Subcutaneous adipose tissue (tissue), 4 donors: Measurements from ENCODE around the gene LAMA3. TPM values are rescaled to one million over a fixed set of nuclear protein-coding genes. Genes with fewer than 3 reads are reported as not detected.

ENCODE experiments used
- CTCF ChIP-seq: fragments of 450-650 bp; IDR thresholded peaks from one replicate; pipeline ENCODE4 v1.5.1; 2016; ENCODE audit warnings: low read depth, mild to moderate bottlenecking, control low read depth, antibody characterized with exemption, moderate library complexity
- total RNA-seq, 4 donors: library from RNA; depleted of rRNA; stranded (reverse); fragments of >200 nt; gene quantifications; one replicate each; pipeline ENCODE4 v1.1.0, GENCODE V29; 2016

LAMA3 gene
- total RNA-seq, 4 donors from 2014 or later, result 23.3 to 34.9 (median 28.4) TPM

- no peak for TF ChIP-seq CTCF
Measured at GRCh38 chr18:23826850-23827620, 137.8 kb downstream of the LAMA3 start.

- TF ChIP-seq CTCF, result no peak
Measured at GRCh38 chr18:23827681-23828080, 138.4 kb downstream of the LAMA3 start.

DNA sequence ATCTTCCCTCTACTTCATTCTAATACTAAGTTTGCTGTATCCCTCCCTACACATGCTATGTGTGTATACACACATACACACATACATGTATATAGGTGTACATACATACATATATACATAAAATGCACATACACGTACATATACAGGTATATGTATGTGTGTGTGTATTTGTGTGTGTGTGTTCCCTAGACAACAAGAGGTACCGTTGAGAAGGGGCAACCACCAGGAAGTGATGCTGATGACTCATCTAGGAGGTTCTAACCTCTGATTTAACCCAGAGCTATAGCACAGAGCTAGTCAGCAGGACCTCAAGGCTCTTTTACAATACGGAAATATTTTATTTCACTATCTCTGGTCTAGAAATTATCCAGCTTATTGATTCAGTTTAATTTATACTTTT is 139.2 kb downstream of the LAMA3 start:
- TF ChIP-seq CTCF, result no peak

DNA sequence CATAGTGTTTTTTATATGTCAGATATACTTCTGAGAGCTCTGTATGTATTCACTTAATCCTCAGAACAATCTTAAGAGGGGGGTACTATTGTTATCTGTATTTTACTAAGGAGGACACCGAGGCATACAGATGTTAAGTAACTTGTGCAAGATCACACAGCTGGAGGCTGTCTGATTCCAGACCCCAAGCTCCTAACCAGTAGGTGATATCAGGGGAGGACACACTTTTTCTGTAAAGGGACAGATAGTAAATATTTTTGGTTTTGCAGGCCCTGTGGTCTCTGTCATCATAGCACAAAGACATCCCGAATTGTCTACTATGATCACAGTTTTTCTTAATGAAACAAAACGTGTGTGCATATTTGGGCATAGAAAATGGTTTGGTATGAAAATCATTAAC is 143.7 kb downstream of the LAMA3 start:
- TF ChIP-seq CTCF, result no peak

GRCh38 chr18:23833714-23834113 is 144.5 kb downstream of the LAMA3 start:
- no peak for TF ChIP-seq CTCF

- no peak for TF ChIP-seq CTCF
Measured at GRCh38 chr18:23835091-23835490, 145.8 kb downstream of the LAMA3 start.

GRCh38 chr18:23835506-23835905 is 146.3 kb downstream of the LAMA3 start:
- no peak for TF ChIP-seq CTCF
